ENCODE measurements around the gene KCNH4.

The KCNH4 gene

GRCh38 chr17:42127414-42127813, 53.5 kb downstream of the KCNH4 start:
- Histone ChIP-seq H3K9me3 (ENCODE audit: insufficient read depth, low read depth, low read length) (no peaks in the 10 kb centered on the region), H3K4me3 (ENCODE audit: low read length) (no peak overlapping the region), H3K27me3 (ENCODE audit: insufficient read depth, low read length) (no peaks in the 10 kb centered on the region), H3K27ac (ENCODE audit: low read length) (no peak overlapping the region), H3K4me1 (ENCODE audit: insufficient read depth, low read length) (no peaks in the 10 kb centered on the region), H3K9ac (ENCODE audit: low read depth, low read length) (no peak overlapping the region), H3K36me3 (ENCODE audit: insufficient read depth, low read depth, low read length) (peaks cover 59% of the 10 kb centered on the region)

- Histone ChIP-seq H3K27ac (ENCODE audit: low read length) (no peak overlapping the region), H3K27me3 (ENCODE audit: insufficient read depth, low read length) (no peaks in the 10 kb centered on the region), H3K36me3 (ENCODE audit: insufficient read depth, low read depth, low read length) (peaks cover 59% of the 10 kb centered on the region), H3K4me3 (ENCODE audit: low read length) (no peak overlapping the region), H3K9ac (ENCODE audit: low read depth, low read length) (no peak overlapping the region), H3K9me3 (ENCODE audit: insufficient read depth, low read depth, low read length) (no peaks in the 10 kb centered on the region), H3K4me1 (ENCODE audit: insufficient read depth, low read length) (peaks cover 3% of the 10 kb centered on the region; the same call in 1 of the 2 replicates)
Measured at GRCh38 chr17:42126836-42127235, 54.1 kb downstream of the KCNH4 start.

GRCh38 chr17:42125565-42125964, 55.4 kb downstream of the KCNH4 start:
- Histone ChIP-seq H3K9ac (ENCODE audit: low read depth, low read length) (no peak overlapping the region), H3K27ac (ENCODE audit: low read length) (no peak overlapping the region), H3K27me3 (ENCODE audit: insufficient read depth, low read length) (no peaks in the 10 kb centered on the region), H3K4me1 (ENCODE audit: insufficient read depth, low read length) (peaks cover 3% of the 10 kb centered on the region; the same call in 1 of the 2 replicates), H3K36me3 (ENCODE audit: insufficient read depth, low read depth, low read length) (peaks cover 54% of the 10 kb centered on the region), H3K9me3 (ENCODE audit: insufficient read depth, low read depth, low read length) (no peaks in the 10 kb centered on the region), H3K4me3 (ENCODE audit: low read length) (no peak overlapping the region)

GRCh38 chr17:42124256-42124655, 56.7 kb downstream of the KCNH4 start:
- Histone ChIP-seq H3K27ac (ENCODE audit: low read length) (no peak overlapping the region), H3K9ac (ENCODE audit: low read depth, low read length) (no peak overlapping the region), H3K27me3 (ENCODE audit: insufficient read depth, low read length) (no peaks in the 10 kb centered on the region), H3K4me3 (ENCODE audit: low read length) (no peak overlapping the region), H3K9me3 (ENCODE audit: insufficient read depth, low read depth, low read length) (no peaks in the 10 kb centered on the region), H3K4me1 (ENCODE audit: insufficient read depth, low read length) (peaks cover 3% of the 10 kb centered on the region; the same call in 1 of the 2 replicates), H3K36me3 (ENCODE audit: insufficient read depth, low read depth, low read length) (peaks cover 41% of the 10 kb centered on the region)

- no peak within 1 kb of the TSS for H3K27ac ChIP-seq (ENCODE audit: low read length)
- peaks cover 3% of the 10 kb centered on the region; the same call in 1 of the 2 replicates for H3K4me1 ChIP-seq (ENCODE audit: insufficient read depth, low read length)
- H3K27me3 ChIP-seq (ENCODE audit: insufficient read depth, low read length) = no peaks in the 10 kb centered on the region
- H3K36me3 ChIP-seq (ENCODE audit: insufficient read depth, low read depth, low read length) = peaks cover 25% of the 10 kb centered on the region
- H3K9ac ChIP-seq (ENCODE audit: low read depth, low read length) = peak within 1 kb of the TSS; percentile 49; the same call in 1 of the 2 replicates
- H3K4me3 ChIP-seq (ENCODE audit: low read length) = peak within 1 kb of the TSS; percentile 52; the same call in 1 of the 2 replicates
- no peaks in the 10 kb centered on the region for H3K9me3 ChIP-seq (ENCODE audit: insufficient read depth, low read depth, low read length)
Measured at GRCh38 chr17:42122371-42123303, 58.3 kb downstream of the KCNH4 start, which contains the start of gene HSPB9. Gene HSPB9, plus strand, starts transcription at chr17:42122804. Its CDS starts 47 bp downstream, at chr17:42122851.

- Histone ChIP-seq H3K9me3 (ENCODE audit: insufficient read depth, low read depth, low read length) (no peaks in the 10 kb centered on the region), H3K4me3 (ENCODE audit: low read length) (peak within 1 kb of the TSS; percentile 64), H3K27me3 (ENCODE audit: insufficient read depth, low read length) (no peaks in the 10 kb centered on the region), H3K36me3 (ENCODE audit: insufficient read depth, low read depth, low read length) (peaks cover 11% of the 10 kb centered on the region), H3K9ac (ENCODE audit: low read depth, low read length) (peak within 1 kb of the TSS; percentile 73; the same call in 1 of the 2 replicates), H3K4me1 (ENCODE audit: insufficient read depth, low read length) (peaks cover 3% of the 10 kb centered on the region; the same call in 1 of the 2 replicates), H3K27ac (ENCODE audit: low read length) (no peak within 1 kb of the TSS)
Measured at GRCh38 chr17:42120770-42121769, 59.9 kb downstream of the KCNH4 start, which contains the start of gene KAT2A. Gene KAT2A, minus strand, starts transcription at chr17:42121367. Its CDS starts 63 bp downstream, at chr17:42121304.

GRCh38 chr17:42120161-42120769, 60.7 kb downstream of the KCNH4 start:
- H3K4me1 ChIP-seq (ENCODE audit: insufficient read depth, low read length) = peaks cover 3% of the 10 kb centered on the region; the same call in 1 of the 2 replicates
- peaks cover 7% of the 10 kb centered on the region for H3K36me3 ChIP-seq (ENCODE audit: insufficient read depth, low read depth, low read length)
- H3K9ac ChIP-seq (ENCODE audit: low read depth, low read length) = peak overlapping the region; percentile 41; the same call in 1 of the 2 replicates
- H3K27ac ChIP-seq (ENCODE audit: low read length) = no peak overlapping the region
- H3K9me3 ChIP-seq (ENCODE audit: insufficient read depth, low read depth, low read length) = no peaks in the 10 kb centered on the region
- H3K4me3 ChIP-seq (ENCODE audit: low read length) = peak overlapping the region; percentile 64
- no peaks in the 10 kb centered on the region for H3K27me3 ChIP-seq (ENCODE audit: insufficient read depth, low read length)

- no peak overlapping the region for H3K27ac ChIP-seq (ENCODE audit: low read length)
- H3K4me3 ChIP-seq (ENCODE audit: low read length) = no peak overlapping the region
- no peak overlapping the region for H3K9ac ChIP-seq (ENCODE audit: low read depth, low read length)
- peaks cover 3% of the 10 kb centered on the region; the same call in 1 of the 2 replicates for H3K4me1 ChIP-seq (ENCODE audit: insufficient read depth, low read length)
- peaks cover 11% of the 10 kb centered on the region for H3K36me3 ChIP-seq (ENCODE audit: insufficient read depth, low read depth, low read length)
- H3K27me3 ChIP-seq (ENCODE audit: insufficient read depth, low read length) = no peaks in the 10 kb centered on the region
- H3K9me3 ChIP-seq (ENCODE audit: insufficient read depth, low read depth, low read length) = no peaks in the 10 kb centered on the region
Measured at GRCh38 chr17:42119301-42119700, 61.6 kb downstream of the KCNH4 start.

GRCh38 chr17:42118545-42118944, 62.4 kb downstream of the KCNH4 start:
- Histone ChIP-seq H3K9ac (ENCODE audit: low read depth, low read length) (no peak overlapping the region), H3K27ac (ENCODE audit: low read length) (no peak overlapping the region), H3K4me3 (ENCODE audit: low read length) (no peak overlapping the region), H3K9me3 (ENCODE audit: insufficient read depth, low read depth, low read length) (no peaks in the 10 kb centered on the region), H3K27me3 (ENCODE audit: insufficient read depth, low read length) (no peaks in the 10 kb centered on the region), H3K36me3 (ENCODE audit: insufficient read depth, low read depth, low read length) (peaks cover 17% of the 10 kb centered on the region), H3K4me1 (ENCODE audit: insufficient read depth, low read length) (peaks cover 3% of the 10 kb centered on the region; the same call in 1 of the 2 replicates)

- Histone ChIP-seq H3K27ac (ENCODE audit: low read length) (no peak overlapping the region), H3K4me3 (ENCODE audit: low read length) (no peak overlapping the region), H3K36me3 (ENCODE audit: insufficient read depth, low read depth, low read length) (peaks cover 19% of the 10 kb centered on the region), H3K4me1 (ENCODE audit: insufficient read depth, low read length) (peaks cover 3% of the 10 kb centered on the region; the same call in 1 of the 2 replicates), H3K9me3 (ENCODE audit: insufficient read depth, low read depth, low read length) (no peaks in the 10 kb centered on the region), H3K27me3 (ENCODE audit: insufficient read depth, low read length) (no peaks in the 10 kb centered on the region), H3K9ac (ENCODE audit: low read depth, low read length) (no peak overlapping the region)
Measured at GRCh38 chr17:42118126-42118510, 62.8 kb downstream of the KCNH4 start.
